H1 (cell line): ENCODE data around the gene SEC11A. TPM values are rescaled to one million over a fixed set of nuclear protein-coding genes. Genes with fewer than 3 reads are reported as not detected.

Experiments
- CTCF ChIA-PET: fragments of 300-600 bp; sonication (Branson Sonifier 250); formaldehyde crosslinking; loops from one replicate; lab custom pipeline; 2021; ENCODE audit not compliant: partially characterized antibody; lab: Charles Lee
- POLR2A ChIA-PET: fragments of 300-600 bp; sonication (Branson Sonifier 250); formaldehyde crosslinking; loops from one replicate; lab custom pipeline; 2021; ENCODE audit warnings: inconsistent platforms; ENCODE audit not compliant: partially characterized antibody; lab: Charles Lee
- DNase-seq, 2 experiments: peaks; one replicate each; pipeline versions ENCODE4 v3.0.0 to v3.0.0-alpha.2; 2010 to 2022; ENCODE audit warnings: low spot score in 2 of 2, low read depth in 1 of 2, mixed read lengths in 1 of 2
- FAIRE-seq: peaks from 2 replicates; lab custom pipeline; 2011; peaks lifted over from hg19 to GRCh38; lab: Jason Lieb, UNC
- H2AFZ ChIP-seq: 2 replicates; pipeline ENCODE4 v1.8.1; 2012; ENCODE audit warnings: low read length, inconsistent platforms
- H2AK5ac ChIP-seq: 2 replicates; pipeline ENCODE4 v1.6.1; 2013; ENCODE audit warnings: low read depth, low read length
- H2BK120ac ChIP-seq: replicated peaks from 2 replicates; pipeline ENCODE3; 2013; ENCODE audit warnings: low read depth, low read length, inconsistent platforms
- H2BK12ac ChIP-seq: 2 replicates; pipeline ENCODE4 v1.6.1; 2013; ENCODE audit warnings: low read depth, low read length
- H2BK15ac ChIP-seq: 2 replicates; pipeline ENCODE4 v1.6.1; 2013; ENCODE audit warnings: low read length
- H2BK20ac ChIP-seq: 2 replicates; pipeline ENCODE4 v1.6.1; 2013; ENCODE audit warnings: low read length
- H2BK5ac ChIP-seq: 2 replicates; pipeline ENCODE4 v1.6.1; 2013; ENCODE audit warnings: low read depth, low read length
- H3K14ac ChIP-seq: 2 replicates; pipeline ENCODE4 v1.6.1; 2013; ENCODE audit warnings: inconsistent platforms; ENCODE audit not compliant: insufficient read length
- H3K18ac ChIP-seq: 2 replicates; pipeline ENCODE4 v1.6.1; 2013; ENCODE audit warnings: low read length; ENCODE audit errors: extremely low read depth
- H3K23ac ChIP-seq: 2 replicates; pipeline ENCODE4 v1.6.1; 2013; ENCODE audit warnings: inconsistent platforms; ENCODE audit not compliant: insufficient read length
- H3K23me2 ChIP-seq: 2 replicates; pipeline ENCODE4 v1.6.1; 2013; ENCODE audit warnings: low read depth, low read length
- H3K27ac ChIP-seq: 2 replicates; pipeline ENCODE4 v1.6.1; 2011; ENCODE audit warnings: low read depth, low read length, inconsistent platforms
- H3K27me3 ChIP-seq, 4 experiments: replicated peaks in 1 of 4; 1 replicate in 1 of 4; 2 replicates in 3 of 4; pipeline versions ENCODE4 v1.6.1 to v1.8.1; 2011 to 2013; ENCODE audit warnings: low read length in 3 of 4, mild to moderate bottlenecking in 3 of 4, inconsistent platforms in 2 of 4, mixed read lengths in 2 of 4, moderate library complexity in 1 of 4; ENCODE audit not compliant: control insufficient read depth in 3 of 4, insufficient read depth in 3 of 4; ENCODE audit errors: extremely low read depth in 1 of 4
- H3K36me3 ChIP-seq, 4 experiments: 2 replicates each; pipeline versions ENCODE4 v1.6.1 to v1.8.1; 2011 to 2013; ENCODE audit warnings: mild to moderate bottlenecking in 4 of 4, low read length in 3 of 4, moderate library complexity in 2 of 4, control low read depth in 1 of 4, inconsistent platforms in 1 of 4; ENCODE audit not compliant: insufficient read depth in 4 of 4, control insufficient read depth in 2 of 4
- H3K4ac ChIP-seq: replicated peaks from 2 replicates; pipeline ENCODE3; 2013; ENCODE audit warnings: low read length, low read depth, mixed read lengths, inconsistent platforms; ENCODE audit not compliant: insufficient read length
- H3K4me1 ChIP-seq, 4 experiments: replicated peaks in 1 of 4; 1 replicate in 1 of 4; 2 replicates in 3 of 4; pipeline versions ENCODE4 v1.6.1 to v1.8.1; 2011 to 2013; ENCODE audit warnings: low read length in 3 of 4, inconsistent platforms in 2 of 4, mixed read lengths in 1 of 4; ENCODE audit not compliant: insufficient read depth in 4 of 4, control insufficient read depth in 3 of 4
- H3K4me2 ChIP-seq, 2 experiments: 2 replicates each; pipeline versions ENCODE4 v1.6.1 to v1.8.1; 2011 to 2013; ENCODE audit warnings: low read depth in 2 of 2, low read length in 2 of 2, control low read depth in 1 of 2, inconsistent platforms in 1 of 2, mild to moderate bottlenecking in 1 of 2; ENCODE audit not compliant: insufficient read depth in 1 of 2
- H3K4me3 ChIP-seq, 4 experiments: fragments of 200-600, 300-600 bp in 1 of 4; sonication (generic), shearing (Covaris generic), sonication (Bioruptor Twin) in 1 of 4; 2 replicates each; pipeline versions ENCODE4 v1.5.1 to v1.8.1; 2011 to 2016; ENCODE audit warnings: low read length in 4 of 4, low read depth in 3 of 4, control low read depth in 2 of 4, inconsistent platforms in 2 of 4, mild to moderate bottlenecking in 2 of 4, mixed read lengths in 1 of 4, moderate library complexity in 1 of 4; ENCODE audit not compliant: insufficient read depth in 2 of 4; ENCODE audit errors: extremely low read depth in 1 of 4
- H3K56ac ChIP-seq: replicated peaks from 2 replicates; pipeline ENCODE3; 2013; ENCODE audit warnings: low read depth, mild to moderate bottlenecking, mixed read lengths, low read length, inconsistent platforms; ENCODE audit not compliant: insufficient read length
- H3K79me1 ChIP-seq: 2 replicates; pipeline ENCODE4 v1.6.1; 2013; ENCODE audit warnings: low read depth, low read length, control low read depth
- H3K79me2 ChIP-seq, 2 experiments: 2 replicates each; pipeline versions ENCODE4 v1.6.1 to v1.8.1; 2012 to 2013; ENCODE audit warnings: low read length in 2 of 2, mild to moderate bottlenecking in 2 of 2, inconsistent platforms in 1 of 2; ENCODE audit not compliant: insufficient read depth in 2 of 2, control insufficient read depth in 1 of 2
- H3K9ac ChIP-seq, 4 experiments: replicated peaks in 1 of 4; 1 replicate in 1 of 4; 2 replicates in 3 of 4; pipeline versions ENCODE4 v1.6.1 to v1.8.1; 2011 to 2013; ENCODE audit warnings: low read depth in 3 of 4, low read length in 3 of 4, control low read depth in 2 of 4, mild to moderate bottlenecking in 2 of 4, moderate library complexity in 2 of 4, inconsistent platforms in 1 of 4; ENCODE audit errors: extremely low read depth in 1 of 4
- H3K9me3 ChIP-seq, 2 experiments: 2 replicates each; pipeline versions ENCODE4 v1.6.1 to v1.8.1; 2012 to 2013; ENCODE audit warnings: mild to moderate bottlenecking in 2 of 2, moderate library complexity in 2 of 2, control low read depth in 1 of 2, inconsistent platforms in 1 of 2, low read depth in 1 of 2, low read length in 1 of 2, mixed read lengths in 1 of 2; ENCODE audit not compliant: insufficient read depth in 2 of 2
- H4K20me1 ChIP-seq, 2 experiments: replicated peaks in 1 of 2; 2 replicates each; pipeline versions ENCODE3 to v1.8.1; 2011 to 2013; ENCODE audit warnings: inconsistent platforms in 2 of 2, low read length in 2 of 2, mild to moderate bottlenecking in 1 of 2; ENCODE audit not compliant: insufficient read depth in 2 of 2, control insufficient read depth in 1 of 2
- H4K5ac ChIP-seq: 2 replicates; pipeline ENCODE4 v1.6.1; 2013; ENCODE audit warnings: low read length, low read depth, mixed read lengths, inconsistent platforms; ENCODE audit not compliant: insufficient read length
- H4K8ac ChIP-seq: 2 replicates; pipeline ENCODE4 v1.8.0; 2013; ENCODE audit warnings: mild to moderate bottlenecking, moderate library complexity, low read length, inconsistent platforms; ENCODE audit not compliant: insufficient read depth; ENCODE audit errors: extremely low read depth
- H4K91ac ChIP-seq: replicated peaks from 2 replicates; pipeline ENCODE3; 2013; ENCODE audit warnings: low read length, mixed read lengths, inconsistent platforms; ENCODE audit not compliant: insufficient read length
- BACH1 ChIP-seq: IDR thresholded peaks from 2 replicates; pipeline ENCODE4 v1.6.1; 2012; ENCODE audit warnings: low read length, improper control_type of control experiment
- CBX5 ChIP-seq: fragments of 300-800, 300-1000 bp; sonication (generic); IDR thresholded peaks from 2 replicates; pipeline ENCODE4 v1.7.1; 2016; ENCODE audit warnings: antibody characterized with exemption, low read length, low read depth
- KDM4A ChIP-seq: IDR thresholded peaks from one replicate; pipeline ENCODE4 v1.7.1; 2012; ENCODE audit warnings: low read depth, mild to moderate bottlenecking, moderate library complexity, low read length, inconsistent platforms; ENCODE audit not compliant: severe bottlenecking
- MAFK ChIP-seq: IDR thresholded peaks from 2 replicates; pipeline ENCODE4 v1.6.1; 2012; ENCODE audit warnings: low read depth, mild to moderate bottlenecking, improper control_type of control experiment, low read length
- SIN3A ChIP-seq, 2 experiments: IDR thresholded peaks in 1 of 2; conservative IDR thresholded peaks in 1 of 2; 2 replicates each; pipeline ENCODE4 v1.6.1; 2011 to 2012; ENCODE audit warnings: low read length in 2 of 2, improper control_type of control experiment in 1 of 2, low read depth in 1 of 2, mild to moderate bottlenecking in 1 of 2
- TAF1 ChIP-seq: IDR thresholded peaks from 2 replicates; pipeline ENCODE4 v1.6.1; 2011; ENCODE audit warnings: mild to moderate bottlenecking, low read depth, low read length
- WGBS, 2 experiments: shearing (Covaris generic) in 1 of 2; methylation state at CpG; one replicate each; pipeline versions ENCODE4 v1.1.6 to v1.1.7; 2013 to 2015; ENCODE audit warnings: low lambda C conversion rate in 2 of 2, mixed read lengths in 2 of 2, inconsistent platforms in 1 of 2, low coverage in 1 of 2, missing lambda C conversion rate in 1 of 2; ENCODE audit not compliant: insufficient replicate concordance in 2 of 2, insufficient coverage in 1 of 2, insufficient read length in 1 of 2; ENCODE audit errors: extremely low coverage in 1 of 2, missing lambda C conversion rate in 1 of 2; 5-methylcytosine and 5-hydroxymethylcytosine counted together
- polyA plus RNA-seq, 7 experiments: library from polyadenylated mRNA; depleted of rRNA in 3 of 7; stranded (reverse) in 5 of 7; unstranded in 2 of 7; fragments of >200 nt in 5 of 7; fragments of 200-250 nt in 2 of 7; gene quantifications; 1 replicate in 5 of 7; 2 replicates in 1 of 7; 4 replicates in 1 of 7; pipeline versions ENCODE4 v1.2.1 to v1.2.3, GENCODE V29; 2011 to 2013; ENCODE audit warnings: missing spikeins in 2 of 7, mixed read lengths in 2 of 7
- total RNA-seq: library from RNA; stranded (reverse); fragmentation: NEBNext Ultra II Directional; extraction: Animal tissue kit (Norgen Biotek cat#: 25700); gene quantifications from 2 replicates; pipeline ENCODE4 v1.2.1, GENCODE V29; 2021

The SEC11A gene
- total and polyA plus RNA-seq, 2 of the 8 experiments (the other 6 are each of a cell fraction or from before 2014, with no cell fraction given): 268 to 316 TPM

- Histone ChIP-seq H3K14ac (no peak overlapping the region), H3K9ac (no peak overlapping the region), H3K23ac (no peak overlapping the region), H2BK20ac (no peak overlapping the region), H4K8ac (no peak overlapping the region; the same call in 1 of the 2 replicates), H3K56ac (no peak overlapping the region), H3K36me3 (peaks cover 0 to 6% (median 0%) of the 10 kb centered on the region in 4 experiments; a peak in 1 of 8 replicates), H2AK5ac (no peak overlapping the region), H3K27me3 (no peaks in the 10 kb centered on the region), H2AFZ (no peak overlapping the region), H4K20me1 (peaks cover 3 to 6% of the 10 kb centered on the region in 2 experiments), H2BK120ac (no peak overlapping the region), H3K4me1 (no peaks in the 10 kb centered on the region), H3K4me3 (no peak overlapping the region), H2BK5ac (no peak overlapping the region), H3K4me2 (no peak overlapping the region), H3K23me2 (no peaks in the 10 kb centered on the region; the same call in 1 of the 2 replicates), H3K9me3 (no peaks in the 10 kb centered on the region), H2BK15ac (no peak overlapping the region), H3K18ac (no peak overlapping the region), H2BK12ac (no peak overlapping the region), H3K27ac (no peak overlapping the region), H3K79me2 (peaks cover 4 to 74% of the 10 kb centered on the region in 2 experiments; a peak in 3 of 4 replicates), H3K79me1 (peaks cover 8% of the 10 kb centered on the region), H4K91ac (no peak overlapping the region), H4K5ac (no peak overlapping the region), H3K4ac (no peak overlapping the region)
- FAIRE-seq (no peak), DNase-seq (no peak)
- WGBS, 2 experiments: 85% methylated on average over 3 of the region's 3 CpGs; no CpG with 5 or more reads in 1 of the 2 experiments
- TF ChIP-seq MAFK (no peak), TAF1 (no peak), KDM4A (no peak), CBX5 (no peak), BACH1 (no peak), SIN3A (conservative IDR thresholded peaks at IDR 0.05 in 1 of 2, IDR thresholded peaks at IDR 0.05 in 1 of 2; ENCODE audit: low read depth in 1 of 2, low read length in 2 of 2) (no peak)
- POLR2A ChIA-PET: interaction anchor here (0.6 to 0.8 kb wide), 2 partner anchors 11 to 59 kb away, joined by 3 read pairs; no protein-coding TSS in a partner anchor
- CTCF ChIA-PET: interaction anchor here (0.6 to 1.1 kb wide), 3 partner anchors 119 to 1457 kb away, joined by 3 read pairs; no protein-coding TSS in a partner anchor
Observed at GRCh38 chr15:84762840-84763572, 47.1 kb upstream of the SEC11A start.
